Upper lobe of left lung (tissue), 6 donors: Measurements from ENCODE around the gene HOXB4. TPM values are rescaled to one million over a fixed set of nuclear protein-coding genes. Genes with fewer than 3 reads are reported as not detected.

Experiments
- ATAC-seq, 2 donors: fragments of 200-7000 bp; cut with Tn5 transposase; one replicate each; pipeline ENCODE4 v1.9.1; 2022; ENCODE audit warnings: mild to moderate bottlenecking in 2 of 2, moderate library complexity in 2 of 2; ENCODE audit not compliant: low FRiP score in 2 of 2
- DNase-seq, 2 donors: peaks; one replicate each; pipeline ENCODE4 v3.0.0-alpha.2; 2019 to 2020
- H3K27ac ChIP-seq, 4 donors: fragments of 200-600 bp; sonication (generic); one replicate each; pipeline ENCODE4 v1.5.1; 2016 to 2019
- H3K27me3 ChIP-seq, 4 donors: fragments of 200-600 bp; sonication (generic); one replicate each; pipeline ENCODE4 v1.5.1; 2017 to 2019
- H3K36me3 ChIP-seq, 4 donors: fragments of 200-600 bp; sonication (generic); one replicate each; pipeline ENCODE4 v1.5.1; 2016 to 2019
- H3K4me1 ChIP-seq, 4 donors: fragments of 200-600 bp; sonication (generic); one replicate each; pipeline ENCODE4 v1.5.1; 2018 to 2019
- H3K4me3 ChIP-seq, 4 donors: fragments of 200-600 bp; sonication (generic); one replicate each; pipeline ENCODE4 v1.5.1; 2017 to 2019; ENCODE audit warnings: mild to moderate bottlenecking in 2 of 4, moderate library complexity in 1 of 4
- H3K9me3 ChIP-seq, 4 donors: fragments of 200-600 bp; sonication (generic); one replicate each; pipeline ENCODE4 v1.5.1; 2018 to 2019
- EP300 ChIP-seq, 4 donors: sonication (generic); formaldehyde crosslinking; IDR thresholded peaks; one replicate each; pipeline ENCODE4 v1.5.1; 2017; ENCODE audit warnings: antibody characterized with exemption in 4 of 4, control low read depth in 2 of 4
- POLR2A ChIP-seq, 4 donors: fragments of 450-650 bp; IDR thresholded peaks; one replicate each; pipeline ENCODE4 v1.5.1; 2016 to 2017; ENCODE audit warnings: antibody characterized with exemption in 4 of 4, mild to moderate bottlenecking in 2 of 4
- POLR2AphosphoS5 ChIP-seq, 2 donors: sonication (generic); formaldehyde crosslinking; IDR thresholded peaks; one replicate each; pipeline ENCODE4 v1.5.1; 2017; ENCODE audit warnings: antibody characterized with exemption in 2 of 2
- WGBS, 2 donors: methylation state at CpG; one replicate each; pipeline ENCODE4 v1.1.5; 2017 to 2018; 5-methylcytosine and 5-hydroxymethylcytosine counted together
- total RNA-seq, 6 donors: library from RNA; depleted of rRNA in 4 of 6; stranded (reverse); fragments of >200 nt in 4 of 6; gene quantifications; one replicate each; pipeline versions ENCODE4 v1.1.0 to v1.2.1, GENCODE V29; 2016 to 2021
- TF ChIP-seq, protein P1 (sequence below), 6 experiments: fragments of 450-650 bp in 4 of 6; fragments of 200-600 bp in 2 of 6; sonication (generic) in 2 of 6; IDR thresholded peaks; one replicate each; pipeline ENCODE4 v1.5.1; 2016 to 2019; ENCODE audit warnings: antibody characterized with exemption in 6 of 6
- donor health status: DM: no; HTN: no; CAD: no; lungs with moderate emphysema.
- donor health status: DM: no; HTN: yes; CAD: no; lungs with severe emphysema.

The HOXB4 gene
- total RNA-seq, 6 donors from 2014 or later: 0.61 to 5.6 (median 2.0) TPM

DNA sequence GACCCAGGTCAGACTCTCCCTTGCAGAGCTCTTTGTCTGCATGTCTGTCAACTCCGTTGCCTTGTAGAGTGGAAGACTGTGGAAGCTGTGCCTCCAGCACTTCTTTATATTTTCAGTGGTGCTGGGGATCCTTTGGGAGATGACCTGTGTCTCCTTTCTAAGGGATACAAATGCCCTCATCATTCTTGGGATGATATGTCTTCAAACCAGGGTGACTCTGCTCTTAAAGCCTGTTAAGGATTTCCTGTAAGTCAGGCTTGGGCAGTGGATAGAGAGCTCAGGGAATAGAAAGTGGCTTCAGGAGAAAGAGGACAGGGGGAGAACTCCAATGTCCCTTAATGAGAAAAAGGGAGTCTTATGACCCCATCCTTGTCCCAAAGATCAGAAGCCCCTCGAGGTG lies 10.4 kb upstream of the HOXB4 start:
- Histone ChIP-seq H3K27ac (peak overlapping the region; percentile 66 to 90 (median 90)), H3K36me3 (no peaks in the 10 kb centered on the region), H3K4me1 (peaks cover 32 to 56% (median 37%) of the 10 kb centered on the region in 4 donors), H3K4me3 (peak overlapping the region in 2 of 4 donors; percentile 32 to 54), H3K9me3 (no peaks in the 10 kb centered on the region), H3K27me3 (peaks cover 0 to 43% (median 21%) of the 10 kb centered on the region in 4 donors)
- no peak for DNase-seq
- no peak for ATAC-seq
- WGBS, 2 donors: 32 to 34% methylated on average over 2 of the region's 2 CpGs
- TF ChIP-seq POLR2A (IDR thresholded peaks at IDR 0.05): no peak
- no peak for TF ChIP-seq POLR2AphosphoS5 (IDR thresholded peaks at IDR 0.05)
- no peak for TF ChIP-seq EP300 (IDR thresholded peaks at IDR 0.05)
- TF ChIP-seq, protein P1, sequence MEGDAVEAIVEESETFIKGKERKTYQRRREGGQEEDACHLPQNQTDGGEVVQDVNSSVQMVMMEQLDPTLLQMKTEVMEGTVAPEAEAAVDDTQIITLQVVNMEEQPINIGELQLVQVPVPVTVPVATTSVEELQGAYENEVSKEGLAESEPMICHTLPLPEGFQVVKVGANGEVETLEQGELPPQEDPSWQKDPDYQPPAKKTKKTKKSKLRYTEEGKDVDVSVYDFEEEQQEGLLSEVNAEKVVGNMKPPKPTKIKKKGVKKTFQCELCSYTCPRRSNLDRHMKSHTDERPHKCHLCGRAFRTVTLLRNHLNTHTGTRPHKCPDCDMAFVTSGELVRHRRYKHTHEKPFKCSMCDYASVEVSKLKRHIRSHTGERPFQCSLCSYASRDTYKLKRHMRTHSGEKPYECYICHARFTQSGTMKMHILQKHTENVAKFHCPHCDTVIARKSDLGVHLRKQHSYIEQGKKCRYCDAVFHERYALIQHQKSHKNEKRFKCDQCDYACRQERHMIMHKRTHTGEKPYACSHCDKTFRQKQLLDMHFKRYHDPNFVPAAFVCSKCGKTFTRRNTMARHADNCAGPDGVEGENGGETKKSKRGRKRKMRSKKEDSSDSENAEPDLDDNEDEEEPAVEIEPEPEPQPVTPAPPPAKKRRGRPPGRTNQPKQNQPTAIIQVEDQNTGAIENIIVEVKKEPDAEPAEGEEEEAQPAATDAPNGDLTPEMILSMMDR (IDR thresholded peaks at IDR 0.05): no peak

DNA sequence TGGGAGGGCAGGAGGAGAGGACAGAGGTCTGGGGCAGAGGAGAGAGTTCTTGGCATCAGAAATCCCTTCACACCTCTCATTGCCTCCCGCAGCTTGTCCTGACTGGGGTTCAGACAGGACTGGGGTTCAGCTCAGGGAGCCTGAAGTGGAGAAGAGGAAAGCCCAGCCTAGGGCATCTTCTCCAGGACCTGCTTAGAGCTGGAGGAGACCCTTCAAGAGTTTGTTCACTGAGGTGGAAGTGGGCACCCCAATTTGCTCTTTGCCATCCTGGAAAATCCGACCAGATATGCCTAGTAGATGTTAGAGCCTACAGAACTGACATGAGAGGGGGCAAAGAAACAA lies 9.9 kb upstream of the HOXB4 start:
- no peak for DNase-seq
- H3K4me3 ChIP-seq: peak overlapping the region in 2 of 4 donors; percentile 32 to 54

GRCh38 chr17:48587276-48588073 lies 9.3 kb upstream of the HOXB4 start:
- Histone ChIP-seq H3K27me3 (peaks cover 0 to 45% (median 20%) of the 10 kb centered on the region in 4 donors), H3K36me3 (no peaks in the 10 kb centered on the region), H3K9me3 (no peaks in the 10 kb centered on the region), H3K4me1 (peaks cover 25 to 46% (median 31%) of the 10 kb centered on the region in 4 donors), H3K27ac (peak overlapping the region; percentile 66 to 90 (median 90)), H3K4me3 (peak overlapping the region in 2 of 4 donors; percentile 54 to 61)
- ATAC-seq (no peak), DNase-seq (no peak)
- WGBS, 2 donors: 23 to 24% methylated on average over 4 to 5 of the region's 5 CpGs
- TF ChIP-seq, protein P1 (IDR thresholded peaks at IDR 0.05): no peak
- TF ChIP-seq EP300 (IDR thresholded peaks at IDR 0.05) (no peak), POLR2AphosphoS5 (IDR thresholded peaks at IDR 0.05) (peak; percentile 32 to 33)

More for the DNA sequence above, 9.9 kb upstream of the HOXB4 start:
- Histone ChIP-seq H3K4me1 (peaks cover 28 to 51% (median 33%) of the 10 kb centered on the region in 4 donors), H3K27me3 (peaks cover 0 to 44% (median 20%) of the 10 kb centered on the region in 4 donors), H3K9me3 (no peaks in the 10 kb centered on the region), H3K27ac (peak overlapping the region; percentile 66 to 90 (median 90)), H3K36me3 (no peaks in the 10 kb centered on the region)
- TF ChIP-seq, protein P1 (IDR thresholded peaks at IDR 0.05): no peak
- TF ChIP-seq POLR2A (IDR thresholded peaks at IDR 0.05) (no peak), POLR2AphosphoS5 (IDR thresholded peaks at IDR 0.05) (no peak), EP300 (IDR thresholded peaks at IDR 0.05) (no peak)
- WGBS, 2 donors: 32 to 64% methylated on average over 2 of the region's 2 CpGs
- ATAC-seq: no peak

- no peaks in the 10 kb centered on the region for H3K9me3 ChIP-seq
- peak in 1 of 2 donors; percentile 43 for ATAC-seq
- DNase-seq: peak in 1 of 2 donors; percentile 87
- no peaks in the 10 kb centered on the region for H3K36me3 ChIP-seq
- WGBS, 2 donors: 13 to 18% methylated on average over 23 to 34 of the region's 34 CpGs
- peak overlapping the region; percentile 66 to 90 (median 90) for H3K27ac ChIP-seq
- peaks cover 0 to 49% (median 21%) of the 10 kb centered on the region in 4 donors for H3K27me3 ChIP-seq
- peak overlapping the region in 3 of 4 donors; percentile 48 to 61 (median 54) for H3K4me3 ChIP-seq
- peaks cover 31 to 47% (median 35%) of the 10 kb centered on the region in 4 donors for H3K4me1 ChIP-seq
- TF ChIP-seq, protein P1 (IDR thresholded peaks at IDR 0.05): no peak
- TF ChIP-seq POLR2A (IDR thresholded peaks at IDR 0.05) (no peak), POLR2AphosphoS5 (IDR thresholded peaks at IDR 0.05) (no peak), EP300 (IDR thresholded peaks at IDR 0.05) (no peak)
These were observed 8.5 kb upstream of the HOXB4 start for GRCh38 chr17:48586355-48587258.
